Body of pancreas (tissue), 4 donors: Measurements from ENCODE around the gene HTR3D. TPM values are rescaled to one million over a fixed set of nuclear protein-coding genes. Genes with fewer than 3 reads are reported as not detected.
"Not testable (repeated sequence)": the region's sequence is repeated elsewhere in the genome, so short reads cannot be mapped to it uniquely, and the experiment has no call there.

Experiments used
- ATAC-seq: fragments of 150-250 bp; one replicate; pipeline ENCODE4 v1.9.1; 2016
- DNase-seq, 4 donors: peaks; one replicate each; pipeline ENCODE4 v3.0.0-alpha.2; 2019
- H3K27ac ChIP-seq, 4 donors: fragments of 200-600 bp; sonication (generic); 1 replicate in 3 of 4; 2 replicates in 1 of 4; pipeline versions ENCODE4 v1.5.1 to v1.6.1; 2016 to 2019; ENCODE audit warnings: mild to moderate bottlenecking in 1 of 4, mixed read lengths in 1 of 4, moderate library complexity in 1 of 4
- H3K27me3 ChIP-seq, 2 donors: fragments of 200-600 bp; sonication (generic); one replicate each; pipeline ENCODE4 v1.6.0; 2016; ENCODE audit warnings: mild to moderate bottlenecking in 1 of 2
- H3K36me3 ChIP-seq, 2 donors: fragments of 200-600 bp; sonication (generic); replicated peaks in 1 of 2; 2 replicates each; pipeline ENCODE4 v1.5.1; 2016; ENCODE audit warnings: low read depth in 2 of 2; ENCODE audit not compliant: insufficient read depth in 1 of 2
- H3K4me1 ChIP-seq: fragments of 200-600 bp; sonication (generic); one replicate; pipeline ENCODE4 v1.6.0; 2016
- H3K4me3 ChIP-seq, 2 donors: fragments of 200-600 bp; sonication (generic); 1 replicate in 1 of 2; 2 replicates in 1 of 2; pipeline ENCODE4 v1.5.1; 2016 to 2019
- H3K9me3 ChIP-seq, 3 donors: fragments of 200-600 bp; sonication (generic); 1 replicate in 2 of 3; 2 replicates in 1 of 3; pipeline ENCODE4 v1.5.1; 2016
- CTCF ChIP-seq, 7 experiments: fragments of 450-650 bp in 4 of 7; fragments of 200-600 bp in 3 of 7; sonication (generic) in 3 of 7; IDR thresholded peaks; one replicate each; pipeline ENCODE4 v1.5.1; 2016 to 2019; ENCODE audit warnings: antibody characterized with exemption in 7 of 7
- POLR2A ChIP-seq, 3 donors: fragments of 450-650 bp; IDR thresholded peaks; one replicate each; pipeline ENCODE4 v1.6.1; 2016; ENCODE audit warnings: antibody characterized with exemption in 3 of 3, mild to moderate bottlenecking in 2 of 3
- WGBS, 2 donors: methylation state at CpG; one replicate each; pipeline ENCODE4 v1.1.5; 2017; 5-methylcytosine and 5-hydroxymethylcytosine counted together
- intact Hi-C: fragments of 100-400 bp; cut with DNase I; formaldehyde crosslinking; loops from one replicate; pipeline ENCODE4 v1.15.1; 2023
- total RNA-seq, 2 donors: library from RNA; depleted of rRNA; stranded (reverse); fragments of >200 nt; gene quantifications; one replicate each; pipeline ENCODE4 v1.1.0, GENCODE V29; 2016

The HTR3D gene
- total RNA-seq, 2 donors from 2014 or later, result not detected

- TF ChIP-seq POLR2A (IDR thresholded peaks at IDR 0.05), result no peak
- TF ChIP-seq CTCF (IDR thresholded peaks at IDR 0.05), result peak; percentile 75 to 99 (median 86)
- peak overlapping the region; percentile 91 to 100 for H3K4me3 ChIP-seq
- H3K27ac ChIP-seq, result peak overlapping the region in 3 of 4 donors; percentile 33 to 79 (median 74)
- WGBS, 2 donors, result 16 to 60% methylated on average over 13 to 54 of the region's 57 CpGs
- ATAC-seq (peak; percentile 82), DNase-seq (peak; percentile 43 to 65 (median 60))
- no peaks in the 10 kb centered on the region for H3K36me3 ChIP-seq
- intact Hi-C loops, result loop anchor here (5.0 kb wide), 1 partner anchor 120 kb away; no protein-coding TSS in a partner anchor
- peaks cover 7% of the 10 kb centered on the region for H3K4me1 ChIP-seq
- no peaks in the 10 kb centered on the region for H3K9me3 ChIP-seq
- H3K27me3 ChIP-seq, result no peaks in the 10 kb centered on the region
Measured at GRCh38 chr3:184016811-184017671, 14.5 kb upstream of the HTR3D start.

- Histone ChIP-seq H3K4me3 (peak within 1 kb of the TSS; percentile 91 to 100), H3K27ac (peak within 1 kb of the TSS; percentile 20 to 79 (median 57)), H3K9me3 (no peaks in the 10 kb centered on the region), H3K27me3 (no peaks in the 10 kb centered on the region), H3K36me3 (no peaks in the 10 kb centered on the region), H3K4me1 (peaks cover 7% of the 10 kb centered on the region)
- DNase-seq (peak; percentile 91 to 94 (median 94)), ATAC-seq (peak; percentile 99)
- intact Hi-C loops, result loop anchor here (5.0 kb wide), 1 partner anchor 121 kb away; no protein-coding TSS in a partner anchor
- TF ChIP-seq CTCF (IDR thresholded peaks at IDR 0.05) (peak in 4 of 7 experiments; percentile 13 to 45 (median 33)), POLR2A (IDR thresholded peaks at IDR 0.05) (peak in 2 of 3 donors; percentile 61)
- WGBS, 2 donors, result 0% methylated on average over 29 to 55 of the region's 55 CpGs
Measured at GRCh38 chr3:184017672-184018423, 13.7 kb upstream of the HTR3D start, which contains the start of gene ABCC5. Gene ABCC5, minus strand, starts transcription at chr3:184017884. Its CDS starts 3,492 bp downstream, at chr3:184014392.

GRCh38 chr3:184018424-184018973, 13.0 kb upstream of the HTR3D start:
- peak overlapping the region; percentile 91 to 100 for H3K4me3 ChIP-seq
- TF ChIP-seq POLR2A (IDR thresholded peaks at IDR 0.05) (no peak), CTCF (IDR thresholded peaks at IDR 0.05) (no peak)
- intact Hi-C loops, result loop anchor here (5.0 kb wide), 1 partner anchor 121 kb away; no protein-coding TSS in a partner anchor
- ATAC-seq, result no peak
- no peak for DNase-seq
- no peaks in the 10 kb centered on the region for H3K27me3 ChIP-seq
- no peaks in the 10 kb centered on the region for H3K36me3 ChIP-seq
- 85 to 88% methylated on average over 21 of the region's 21 CpGs for WGBS, 2 donors
- H3K27ac ChIP-seq, result peak overlapping the region in 3 of 4 donors; percentile 40 to 79 (median 74)
- peaks cover 7% of the 10 kb centered on the region for H3K4me1 ChIP-seq
- H3K9me3 ChIP-seq, result no peaks in the 10 kb centered on the region

- 54 to 70% methylated on average over 7 of the region's 7 CpGs for WGBS, 2 donors
- DNase-seq (no peak), ATAC-seq (no peak)
- H3K36me3 ChIP-seq, result no peaks in the 10 kb centered on the region
- intact Hi-C loops, result no loop called here
- H3K27ac ChIP-seq, result no peak overlapping the region
- no peaks in the 10 kb centered on the region for H3K27me3 ChIP-seq
- H3K4me3 ChIP-seq, result no peak overlapping the region
- TF ChIP-seq POLR2A (IDR thresholded peaks at IDR 0.05) (no peak), CTCF (IDR thresholded peaks at IDR 0.05) (no peak)
- no peaks in the 10 kb centered on the region for H3K9me3 ChIP-seq
- H3K4me1 ChIP-seq, result no peaks in the 10 kb centered on the region
Measured at GRCh38 chr3:184022323-184022722, 9.2 kb upstream of the HTR3D start.

GRCh38 chr3:184025256-184025655, 6.3 kb upstream of the HTR3D start:
- intact Hi-C loops, ATAC-seq: not testable (repeated sequence)
- 60 to 64% methylated on average over 5 of the region's 5 CpGs for WGBS, 2 donors

GRCh38 chr3:184028275-184028890, 3.2 kb upstream of the HTR3D start:
- H3K36me3 ChIP-seq, H3K4me1 ChIP-seq, H3K9me3 ChIP-seq, ATAC-seq, DNase-seq, intact Hi-C loops, H3K4me3 ChIP-seq, H3K27me3 ChIP-seq, H3K27ac ChIP-seq: not testable (repeated sequence)
- WGBS, 2 donors, result 50 to 63% methylated on average over 1 of the region's 1 CpG

More at GRCh38 chr3:184025256-184025655, 6.3 kb upstream of the HTR3D start:
- H3K9me3 ChIP-seq, DNase-seq, H3K4me3 ChIP-seq, H3K27ac ChIP-seq, H3K27me3 ChIP-seq, H3K4me1 ChIP-seq, H3K36me3 ChIP-seq: not testable (repeated sequence)
